Epithelial cell of esophagus (primary cell): Measurements from ENCODE around the gene RTCA.
"Not testable (repeated sequence)": the region's sequence is repeated elsewhere in the genome, so short reads cannot be mapped to it uniquely, and the experiment has no call there.

ENCODE experiments used
- DNase-seq: peaks from one replicate; pipeline ENCODE4 v3.0.0; 2010; ENCODE audit warnings: low read depth
- H3K4me3 ChIP-seq: 2 replicates; pipeline ENCODE4 v1.5.1; 2011; ENCODE audit warnings: mild to moderate bottlenecking, low read length, control low read depth
- CTCF ChIP-seq: IDR thresholded peaks from 2 replicates; pipeline ENCODE4 v1.5.1; 2011; ENCODE audit warnings: low read depth, mild to moderate bottlenecking, low read length, control low read depth, inconsistent platforms; ENCODE audit not compliant: insufficient read depth; ENCODE audit errors: missing control alignments

Gene RTCA

GRCh38 chr1:100261686-100262085 is 4.3 kb upstream of the RTCA start:
- TF ChIP-seq CTCF: no peak
- no peak for DNase-seq
- no peak overlapping the region for H3K4me3 ChIP-seq

GRCh38 chr1:100264081-100264480 is 1.9 kb upstream of the RTCA start:
- not testable (repeated sequence) for DNase-seq, H3K4me3 ChIP-seq

GRCh38 chr1:100265562-100265930 is 470 bp upstream of the RTCA start:
- peak overlapping the region; percentile 95 for H3K4me3 ChIP-seq
- no peak for TF ChIP-seq CTCF
- peak; percentile 9 for DNase-seq

- peak; percentile 17 for DNase-seq
- H3K4me3 ChIP-seq: peak overlapping the region; percentile 95
- TF ChIP-seq CTCF: no peak
Measured at GRCh38 chr1:100266741-100267140, 725 bp downstream of the RTCA start.

- no peak for DNase-seq
- TF ChIP-seq CTCF: no peak
- peak overlapping the region; percentile 95 for H3K4me3 ChIP-seq
Measured at GRCh38 chr1:100267284-100267683, 1.3 kb downstream of the RTCA start.

GRCh38 chr1:100268202-100268601 is 2.2 kb downstream of the RTCA start:
- no peak for TF ChIP-seq CTCF
- H3K4me3 ChIP-seq: no peak overlapping the region
- no peak for DNase-seq

GRCh38 chr1:100277866-100278265 is 11.8 kb downstream of the RTCA start:
- H3K4me3 ChIP-seq: no peak overlapping the region
- DNase-seq: peak; percentile 5
- no peak for TF ChIP-seq CTCF

- no peak overlapping the region for H3K4me3 ChIP-seq
- no peak for TF ChIP-seq CTCF
Measured at GRCh38 chr1:100279358-100279923, 13.4 kb downstream of the RTCA start.

More at GRCh38 chr1:100279358-100279923, 13.4 kb downstream of the RTCA start:
- no peak for DNase-seq
